Trophoblast cell (in vitro differentiated cells and primary cell): ENCODE data around the gene PLA2G2A.
"Not testable (repeated sequence)": the region's sequence is repeated elsewhere in the genome, so short reads cannot be mapped to it uniquely, and the experiment has no call there.

ENCODE experiments used
- DNase-seq, 2 donors: peaks; one replicate each; pipeline ENCODE4 v3.0.0-alpha.2; 2016
- H2AFZ ChIP-seq: 2 replicates; pipeline ENCODE4 v1.6.1; 2013; ENCODE audit warnings: low read length, moderate library complexity, mild to moderate bottlenecking; ENCODE audit not compliant: insufficient read depth, poor library complexity
- H2AK5ac ChIP-seq: 2 replicates; pipeline ENCODE4 v1.6.1; 2013; ENCODE audit warnings: mild to moderate bottlenecking, low read length
- H2BK120ac ChIP-seq: 2 replicates; pipeline ENCODE4 v1.6.1; 2013; ENCODE audit warnings: low read length, mild to moderate bottlenecking, moderate library complexity; ENCODE audit not compliant: insufficient read depth, poor library complexity
- H2BK12ac ChIP-seq: 2 replicates; pipeline ENCODE4 v1.6.1; 2013; ENCODE audit warnings: mild to moderate bottlenecking, low read length, moderate library complexity
- H2BK5ac ChIP-seq: 2 replicates; pipeline ENCODE4 v1.6.1; 2013; ENCODE audit warnings: low read length, low read depth, moderate library complexity, mild to moderate bottlenecking; ENCODE audit not compliant: poor library complexity
- H3K14ac ChIP-seq: 2 replicates; pipeline ENCODE4 v1.6.1; 2013; ENCODE audit warnings: mild to moderate bottlenecking, low read length
- H3K18ac ChIP-seq: 2 replicates; pipeline ENCODE4 v1.6.1; 2013; ENCODE audit warnings: mild to moderate bottlenecking, low read length
- H3K23ac ChIP-seq: 2 replicates; pipeline ENCODE4 v1.6.1; 2013; ENCODE audit warnings: low read length
- H3K27ac ChIP-seq: 2 replicates; pipeline ENCODE4 v1.5.1; 2013; ENCODE audit warnings: low read depth, mild to moderate bottlenecking, inconsistent platforms, low read length, moderate library complexity
- H3K27me3 ChIP-seq: 2 replicates; pipeline ENCODE4 v1.6.1; 2013; ENCODE audit warnings: inconsistent platforms, mild to moderate bottlenecking, low read length, moderate library complexity; ENCODE audit not compliant: insufficient read depth
- H3K36me3 ChIP-seq, 2 experiments: 1 replicate in 1 of 2; 2 replicates in 1 of 2; pipeline ENCODE4 v1.6.1; 2013; ENCODE audit warnings: low read length in 2 of 2, mild to moderate bottlenecking in 2 of 2, moderate library complexity in 1 of 2; ENCODE audit not compliant: insufficient read depth in 2 of 2, control insufficient read depth in 1 of 2
- H3K4ac ChIP-seq: 2 replicates; pipeline ENCODE4 v1.6.1; 2013; ENCODE audit warnings: low read depth, mild to moderate bottlenecking, low read length, moderate library complexity
- H3K4me1 ChIP-seq, 2 experiments: 1 replicate in 1 of 2; 2 replicates in 1 of 2; pipeline ENCODE4 v1.6.1; 2013; ENCODE audit warnings: low read length in 2 of 2, mild to moderate bottlenecking in 2 of 2, moderate library complexity in 1 of 2; ENCODE audit not compliant: insufficient read depth in 2 of 2, control insufficient read depth in 1 of 2
- H3K4me2 ChIP-seq: 2 replicates; pipeline ENCODE4 v1.6.1; 2013; ENCODE audit warnings: inconsistent platforms, mild to moderate bottlenecking, low read length, moderate library complexity
- H3K4me3 ChIP-seq: 2 replicates; pipeline ENCODE4 v1.5.1; 2013; ENCODE audit warnings: mild to moderate bottlenecking, low read depth, low read length, inconsistent platforms
- H3K79me1 ChIP-seq: one replicate; pipeline ENCODE4 v1.6.1; 2013; ENCODE audit warnings: low read length
- H3K79me2 ChIP-seq: 2 replicates; pipeline ENCODE4 v1.6.1; 2013; ENCODE audit warnings: low read length, mild to moderate bottlenecking; ENCODE audit not compliant: control insufficient read depth, insufficient read depth, poor library complexity
- H3K9ac ChIP-seq: 2 replicates; pipeline ENCODE4 v1.6.1; 2013; ENCODE audit warnings: mild to moderate bottlenecking, low read length
- H3K9me3 ChIP-seq: 2 replicates; pipeline ENCODE4 v1.6.1; 2013; ENCODE audit warnings: low read depth, mild to moderate bottlenecking, control low read depth, inconsistent platforms, low read length; ENCODE audit not compliant: insufficient read depth
- H4K12ac ChIP-seq: 2 replicates; pipeline ENCODE4 v1.6.1; 2013; ENCODE audit warnings: low read depth, mild to moderate bottlenecking, low read length, moderate library complexity
- H4K8ac ChIP-seq: 2 replicates; pipeline ENCODE4 v1.6.1; 2013; ENCODE audit warnings: low read depth, mild to moderate bottlenecking, low read length, moderate library complexity
- H4K91ac ChIP-seq: one replicate; pipeline ENCODE4 v1.6.1; 2013; ENCODE audit warnings: low read depth, mild to moderate bottlenecking, low read length, moderate library complexity
- WGBS: extraction: QIAGEN DNeasy Blood & Tissue Kit; methylation state at CpG from one replicate; pipeline ENCODE4 v1.1.7; 2013; ENCODE audit warnings: missing lambda C conversion rate; ENCODE audit not compliant: insufficient read length, insufficient coverage; ENCODE audit errors: extremely low coverage; 5-methylcytosine and 5-hydroxymethylcytosine counted together

Gene PLA2G2A

DNA sequence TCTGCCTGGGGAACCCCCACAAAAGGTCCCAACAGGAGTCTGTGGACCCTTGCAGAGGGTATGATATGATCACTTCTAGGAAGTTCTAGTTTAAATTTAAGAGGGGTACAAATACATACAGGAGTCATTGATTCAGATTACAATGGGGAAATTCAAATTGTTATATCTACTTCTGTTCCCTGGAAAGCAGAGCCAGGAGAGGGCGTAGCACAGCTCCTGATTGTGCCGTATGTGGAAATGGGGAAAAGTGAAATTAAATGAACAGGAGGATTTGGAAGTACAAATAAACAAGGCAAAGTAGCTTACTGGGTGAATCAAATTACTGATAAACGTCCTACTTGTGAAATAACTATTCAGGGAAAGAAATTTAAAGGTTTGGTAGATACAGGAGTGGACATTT lies 19.4 kb upstream of the PLA2G2A start:
- H3K4me1 ChIP-seq, H2BK5ac ChIP-seq, H2AK5ac ChIP-seq, H2BK120ac ChIP-seq, H4K91ac ChIP-seq, H4K8ac ChIP-seq, H3K4me3 ChIP-seq, H3K9ac ChIP-seq, H2AFZ ChIP-seq, H3K4ac ChIP-seq, DNase-seq, H3K23ac ChIP-seq, H2BK12ac ChIP-seq, H3K14ac ChIP-seq, H3K79me2 ChIP-seq, H3K79me1 ChIP-seq, H4K12ac ChIP-seq, H3K4me2 ChIP-seq, H3K36me3 ChIP-seq, H3K27ac ChIP-seq, H3K27me3 ChIP-seq, H3K18ac ChIP-seq: not testable (repeated sequence)
- H3K9me3 ChIP-seq: peaks cover 13% of the 10 kb centered on the region
- no CpG with 5 or more reads among the region's 3 CpGs for WGBS

GRCh38 chr1:19990689-19991088 lies 11.3 kb upstream of the PLA2G2A start:
- H4K12ac ChIP-seq: no peak overlapping the region
- no peak overlapping the region for H3K4me2 ChIP-seq
- no peak for DNase-seq
- H2BK120ac ChIP-seq: no peak overlapping the region
- H3K4me1 ChIP-seq: no peaks in the 10 kb centered on the region
- H3K9ac ChIP-seq: no peak overlapping the region
- H2AFZ ChIP-seq: no peak overlapping the region
- no peak overlapping the region for H3K18ac ChIP-seq
- no peak overlapping the region for H4K8ac ChIP-seq
- no peak overlapping the region for H4K91ac ChIP-seq
- no peak overlapping the region for H3K27ac ChIP-seq
- H3K27me3 ChIP-seq: no peaks in the 10 kb centered on the region
- no peak overlapping the region for H2BK5ac ChIP-seq
- no peaks in the 10 kb centered on the region for H3K79me1 ChIP-seq
- no peak overlapping the region for H3K14ac ChIP-seq
- H3K23ac ChIP-seq: no peak overlapping the region
- no CpG with 5 or more reads among the region's 2 CpGs for WGBS
- no peak overlapping the region for H3K4ac ChIP-seq
- H3K4me3 ChIP-seq: no peak overlapping the region
- H3K36me3 ChIP-seq: no peaks in the 10 kb centered on the region
- no peaks in the 10 kb centered on the region for H3K79me2 ChIP-seq
- no peak overlapping the region for H2AK5ac ChIP-seq
- no peak overlapping the region for H2BK12ac ChIP-seq
- H3K9me3 ChIP-seq: peaks cover 4% of the 10 kb centered on the region

GRCh38 chr1:19990182-19990582 lies 10.8 kb upstream of the PLA2G2A start:
- not testable (repeated sequence) for H4K8ac ChIP-seq, H3K4me2 ChIP-seq, H3K27me3 ChIP-seq, H2AFZ ChIP-seq, H2BK12ac ChIP-seq, H3K14ac ChIP-seq, DNase-seq, H3K79me1 ChIP-seq, H4K12ac ChIP-seq, H3K79me2 ChIP-seq, H3K4me1 ChIP-seq, H3K36me3 ChIP-seq, H4K91ac ChIP-seq, H2BK5ac ChIP-seq, H3K4ac ChIP-seq, H2AK5ac ChIP-seq, H3K4me3 ChIP-seq, H3K18ac ChIP-seq, H3K23ac ChIP-seq, H3K9ac ChIP-seq, H3K9me3 ChIP-seq, H2BK120ac ChIP-seq
- peak overlapping the region; percentile 3 for H3K27ac ChIP-seq
- no CpG with 5 or more reads among the region's 9 CpGs for whole genome bisulfite sequencing

- H3K9me3 ChIP-seq: no peaks in the 10 kb centered on the region
- H2AFZ ChIP-seq: no peak overlapping the region
- no peak overlapping the region for H2AK5ac ChIP-seq
- no peak overlapping the region for H4K12ac ChIP-seq
- no peak overlapping the region for H3K9ac ChIP-seq
- no peak overlapping the region for H3K14ac ChIP-seq
- no peaks in the 10 kb centered on the region for H3K36me3 ChIP-seq
- H2BK5ac ChIP-seq: no peak overlapping the region
- no peaks in the 10 kb centered on the region for H3K79me1 ChIP-seq
- H3K4me2 ChIP-seq: no peak overlapping the region
- no peak for DNase-seq
- H3K18ac ChIP-seq: no peak overlapping the region
- H3K4ac ChIP-seq: no peak overlapping the region
- peak overlapping the region; percentile 2 for H3K23ac ChIP-seq
- H4K91ac ChIP-seq: no peak overlapping the region
- H3K27me3 ChIP-seq: no peaks in the 10 kb centered on the region
- H3K4me1 ChIP-seq: no peaks in the 10 kb centered on the region
- no peak overlapping the region for H2BK120ac ChIP-seq
- H3K79me2 ChIP-seq: no peaks in the 10 kb centered on the region
- no peak overlapping the region for H3K4me3 ChIP-seq
- no CpG with 5 or more reads among the region's 4 CpGs for WGBS
- no peak overlapping the region for H3K27ac ChIP-seq
- no peak overlapping the region for H4K8ac ChIP-seq
- no peak overlapping the region for H2BK12ac ChIP-seq
Observed at GRCh38 chr1:19988267-19989006, 9.0 kb upstream of the PLA2G2A start.
